A549 (cell line): ENCODE data around the gene CDAN1. TPM values are rescaled to one million over a fixed set of nuclear protein-coding genes. Genes with fewer than 3 reads are reported as not detected.

Experiments
- ATAC-seq, 2 experiments: fragments of 200-7000 bp in 1 of 2; fragments of >200 bp in 1 of 2; cut with Nextera tagmentation in 1 of 2; cut with Tn5 transposase in 1 of 2; 3 replicates each; pipeline versions ENCODE4 v1.8.0 to v1.9.1; 2018 to 2020; ENCODE audit warnings: mild to moderate bottlenecking in 1 of 2, moderate library complexity in 1 of 2
- CTCF ChIA-PET: fragments of 300-600 bp; sonication (Branson Sonifier 250); formaldehyde crosslinking; extraction: SDS; loops from one replicate; lab custom pipeline; 2021; ENCODE audit warnings: antibody characterized with exemption, inconsistent platforms; lab: Yijun Ruan, JAX
- POLR2A ChIA-PET: fragments of 350-600 bp; formaldehyde crosslinking; extraction: SDS; loops from one replicate; lab custom pipeline; 2021; ENCODE audit warnings: antibody characterized with exemption, inconsistent platforms; lab: Yijun Ruan, JAX
- DNase-seq, 2 experiments: peaks; one replicate each; pipeline versions ENCODE4 v3.0.0 to v3.0.0-alpha.2; 2011 to 2016; ENCODE audit warnings: low read depth in 1 of 2, low spot score in 1 of 2
- FAIRE-seq: peaks from 2 replicates; lab custom pipeline; 2011; peaks lifted over from hg19 to GRCh38; lab: Jason Lieb, UNC
- H3K27ac ChIP-seq, 2 experiments: fragments of >200 bp; sonication (Bioruptor Twin); formaldehyde crosslinking; 3 replicates each; pipeline ENCODE4 v1.5.1; 2016 to 2017
- H3K4me1 ChIP-seq: fragments of >200 bp; sonication (Bioruptor Twin); formaldehyde crosslinking; 3 replicates; pipeline ENCODE4 v1.6.1; 2016
- H3K4me2 ChIP-seq: fragments of >200 bp; sonication (Bioruptor Twin); formaldehyde crosslinking; 3 replicates; pipeline ENCODE4 v1.6.1; 2016
- H3K4me3 ChIP-seq: fragments of >200 bp; sonication (Bioruptor Twin); formaldehyde crosslinking; 3 replicates; pipeline ENCODE4 v1.5.1; 2016
- H3K9me3 ChIP-seq: fragments of >200 bp; sonication (Bioruptor Twin); formaldehyde crosslinking; 3 replicates; pipeline ENCODE4 v1.6.1; 2016
- CBX2 ChIP-seq: fragments of 200-600 bp; sonication (generic); IDR thresholded peaks from 2 replicates; pipeline ENCODE4 v1.6.1; 2016; ENCODE audit warnings: low read depth, mild to moderate bottlenecking, borderline replicate concordance
- E2F6 ChIP-seq: IDR thresholded peaks from 2 replicates; pipeline ENCODE4 v1.6.1; 2012; ENCODE audit warnings: low read depth, borderline replicate concordance
- EHMT2 ChIP-seq: fragments of 200-600 bp; sonication (generic); IDR thresholded peaks from 2 replicates; pipeline ENCODE4 v1.6.1; 2016; ENCODE audit warnings: antibody characterized with exemption, low read depth, mild to moderate bottlenecking, moderate library complexity
- FOSB ChIP-seq: fragments of 250-450 bp; sonication (Bioruptor Pico); IDR thresholded peaks from 2 replicates; pipeline ENCODE4 v1.5.0; 2020; ENCODE audit warnings: mild to moderate bottlenecking, moderate library complexity
- FOSL2 ChIP-seq, 2 experiments: fragments of 450-650 bp in 1 of 2; fragments of >200 bp in 1 of 2; sonication (Bioruptor Twin) in 1 of 2; formaldehyde crosslinking; IDR thresholded peaks; 2 replicates each; pipeline versions ENCODE4 v1.5.0 to v1.6.1; 2016 to 2020; ENCODE audit warnings: mild to moderate bottlenecking in 1 of 2, moderate library complexity in 1 of 2
- GATA3 ChIP-seq: IDR thresholded peaks from 2 replicates; pipeline ENCODE4 v1.6.1; 2012; ENCODE audit warnings: borderline replicate concordance
- HDAC2 ChIP-seq: fragments of 200-600 bp; sonication (generic); IDR thresholded peaks from 2 replicates; pipeline ENCODE4 v1.6.1; 2016
- KDM5A ChIP-seq: fragments of 200-600 bp; sonication (generic); IDR thresholded peaks from 2 replicates; pipeline ENCODE4 v1.6.1; 2016; ENCODE audit warnings: antibody characterized with exemption, mild to moderate bottlenecking
- MAZ ChIP-seq: fragments of 150-350 bp; IDR thresholded peaks from 2 replicates; pipeline ENCODE4 v1.6.1; 2014; ENCODE audit warnings: antibody characterized with exemption, low read depth, low read length, borderline replicate concordance
- PHF8 ChIP-seq: fragments of 200-600 bp; sonication (generic); IDR thresholded peaks from 2 replicates; pipeline ENCODE4 v1.6.1; 2016; ENCODE audit warnings: low read depth, mild to moderate bottlenecking, antibody characterized with exemption, moderate library complexity, borderline replicate concordance
- POLR2AphosphoS2 ChIP-seq: conservative IDR thresholded peaks from 2 replicates; pipeline ENCODE4 v1.6.1; 2012; ENCODE audit warnings: low read length, improper control_type of control experiment, inconsistent platforms
- TP53 ChIP-seq: fragments of 250-450 bp; sonication (Bioruptor Pico); IDR thresholded peaks from 2 replicates; pipeline ENCODE4 v1.5.0; 2021; ENCODE audit warnings: mild to moderate bottlenecking, moderate library complexity
- ZNF302 ChIP-seq: fragments of 250-450 bp; sonication (Bioruptor Pico); IDR thresholded peaks from 2 replicates; pipeline ENCODE4 v1.9.0; 2021; ENCODE audit warnings: inconsistent platforms, mild to moderate bottlenecking, moderate library complexity
- ZSCAN20 ChIP-seq: fragments of 250-450 bp; sonication (Bioruptor Pico); IDR thresholded peaks from 2 replicates; pipeline ENCODE4 v1.8.0; 2022; ENCODE audit warnings: mild to moderate bottlenecking, moderate library complexity
- WGBS: methylation state at CpG from one replicate; pipeline ENCODE4 v1.1.6; 2017; ENCODE audit errors: missing lambda C conversion rate; 5-methylcytosine and 5-hydroxymethylcytosine counted together
- polyA plus RNA-seq, 4 experiments: library from polyadenylated mRNA; depleted of rRNA in 3 of 4; stranded (reverse); fragments of >200 nt; fragmentation: RNase III in 1 of 4; extraction: RNeasy Plus Mini Kit Qiagen cat#74134 plus additional on column Dnase treatment in 1 of 4; gene quantifications; 2 replicates in 3 of 4; 3 replicates in 1 of 4; pipeline ENCODE4 v1.2.3, GENCODE V29; 2011 to 2017
- TF ChIP-seq, protein P1 (sequence below): fragments of >200 bp; sonication (Bioruptor Twin); formaldehyde crosslinking; IDR thresholded peaks from 3 replicates; pipeline ENCODE4 v1.6.1; 2016
- TF ChIP-seq, protein P2 (sequence below): fragments of 250-450 bp; sonication (Bioruptor Pico); IDR thresholded peaks from 2 replicates; pipeline ENCODE4 v1.5.0; 2020; ENCODE audit warnings: low read depth, mild to moderate bottlenecking, moderate library complexity
- TF ChIP-seq, protein P3 (sequence below): fragments of 150-350 bp; IDR thresholded peaks from 2 replicates; pipeline ENCODE4 v1.6.1; 2014; ENCODE audit warnings: low read depth, mild to moderate bottlenecking, low read length
- TF ChIP-seq, protein P4 (sequence below): fragments of 200-600 bp; sonication (generic); IDR thresholded peaks from 2 replicates; pipeline ENCODE4 v1.6.1; 2016; ENCODE audit warnings: antibody characterized with exemption, mild to moderate bottlenecking, moderate library complexity

The CDAN1 gene
- polyA plus RNA-seq, 2 of the 4 experiments (the other 2 are of a cell fraction) = 2.9 to 6.9 TPM

GRCh38 chr15:42726114-42726513, 10.8 kb downstream of the CDAN1 start:
- H3K4me3 ChIP-seq = no peak overlapping the region
- no peaks in the 10 kb centered on the region for H3K4me1 ChIP-seq
- H3K9me3 ChIP-seq = no peaks in the 10 kb centered on the region
- DNase-seq (no peak), ATAC-seq (no peak), FAIRE-seq (no peak)
- CTCF ChIA-PET = no interaction called here
- WGBS = 87% methylated on average over 8 of the region's 11 CpGs
- no peak for TF ChIP-seq CBX2
- POLR2A ChIA-PET = no interaction called here
- no peak overlapping the region for H3K4me2 ChIP-seq
- H3K27ac ChIP-seq = no peak overlapping the region

GRCh38 chr15:42725331-42725903, 11.5 kb downstream of the CDAN1 start:
- no peak overlapping the region for H3K27ac ChIP-seq
- FAIRE-seq = no peak
- CTCF ChIA-PET = no interaction called here
- no peak for DNase-seq
- WGBS = 92% methylated on average over 10 of the region's 12 CpGs
- no peaks in the 10 kb centered on the region for H3K4me1 ChIP-seq
- ATAC-seq = no peak
- H3K9me3 ChIP-seq = no peaks in the 10 kb centered on the region
- no peak overlapping the region for H3K4me3 ChIP-seq
- H3K4me2 ChIP-seq = no peak overlapping the region
- POLR2A ChIA-PET = interaction anchor here (0.6 kb wide), 1 partner anchor 19 kb away, joined by 3 read pairs; no protein-coding TSS in a partner anchor
- TF ChIP-seq TP53 (CRISPR knock-in tag) (no peak), ZNF302 (CRISPR knock-in tag) (no peak)
- TF ChIP-seq, protein P1, sequence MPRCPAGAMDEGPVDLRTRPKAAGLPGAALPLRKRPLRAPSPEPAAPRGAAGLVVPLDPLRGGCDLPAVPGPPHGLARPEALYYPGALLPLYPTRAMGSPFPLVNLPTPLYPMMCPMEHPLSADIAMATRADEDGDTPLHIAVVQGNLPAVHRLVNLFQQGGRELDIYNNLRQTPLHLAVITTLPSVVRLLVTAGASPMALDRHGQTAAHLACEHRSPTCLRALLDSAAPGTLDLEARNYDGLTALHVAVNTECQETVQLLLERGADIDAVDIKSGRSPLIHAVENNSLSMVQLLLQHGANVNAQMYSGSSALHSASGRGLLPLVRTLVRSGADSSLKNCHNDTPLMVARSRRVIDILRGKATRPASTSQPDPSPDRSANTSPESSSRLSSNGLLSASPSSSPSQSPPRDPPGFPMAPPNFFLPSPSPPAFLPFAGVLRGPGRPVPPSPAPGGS = no peak
- TF ChIP-seq, all 56 proteins: peak for 0

DNA sequence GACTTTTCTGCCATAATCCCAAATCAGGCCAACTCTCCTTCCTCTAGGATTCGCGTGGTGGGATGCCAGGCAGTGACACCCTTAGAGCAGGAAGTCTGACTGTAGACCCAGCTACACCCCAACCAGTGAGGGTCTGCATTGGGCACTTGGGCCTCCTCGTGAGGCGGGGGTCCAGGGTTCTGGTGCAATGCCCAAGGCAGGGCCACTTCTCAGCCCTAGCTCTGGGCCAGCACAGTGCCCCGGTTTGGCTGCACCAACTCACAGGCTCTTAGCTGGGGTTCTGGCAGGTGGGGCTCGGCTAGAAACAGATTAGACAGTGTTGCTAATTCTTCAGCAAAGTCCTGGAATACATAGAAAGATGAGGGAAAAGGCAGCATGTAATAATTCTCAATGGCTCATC, 12.7 kb downstream of the CDAN1 start:
- no peak overlapping the region for H3K27ac ChIP-seq

More for the DNA sequence above, 12.7 kb downstream of the CDAN1 start:
- Histone ChIP-seq H3K4me2 (no peak overlapping the region), H3K4me1 (no peaks in the 10 kb centered on the region), H3K4me3 (no peak overlapping the region), H3K9me3 (no peaks in the 10 kb centered on the region)
- FAIRE-seq (no peak), ATAC-seq (no peak), DNase-seq (no peak)
- TF ChIP-seq, protein P2, sequence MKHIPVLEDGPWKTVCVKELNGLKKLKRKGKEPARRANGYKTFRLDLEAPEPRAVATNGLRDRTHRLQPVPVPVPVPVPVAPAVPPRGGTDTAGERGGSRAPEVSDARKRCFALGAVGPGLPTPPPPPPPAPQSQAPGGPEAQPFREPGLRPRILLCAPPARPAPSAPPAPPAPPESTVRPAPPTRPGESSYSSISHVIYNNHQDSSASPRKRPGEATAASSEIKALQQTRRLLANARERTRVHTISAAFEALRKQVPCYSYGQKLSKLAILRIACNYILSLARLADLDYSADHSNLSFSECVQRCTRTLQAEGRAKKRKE (CRISPR knock-in tag) = no peak
- TF ChIP-seq KDM5A = no peak
- TF ChIP-seq, protein P3, sequence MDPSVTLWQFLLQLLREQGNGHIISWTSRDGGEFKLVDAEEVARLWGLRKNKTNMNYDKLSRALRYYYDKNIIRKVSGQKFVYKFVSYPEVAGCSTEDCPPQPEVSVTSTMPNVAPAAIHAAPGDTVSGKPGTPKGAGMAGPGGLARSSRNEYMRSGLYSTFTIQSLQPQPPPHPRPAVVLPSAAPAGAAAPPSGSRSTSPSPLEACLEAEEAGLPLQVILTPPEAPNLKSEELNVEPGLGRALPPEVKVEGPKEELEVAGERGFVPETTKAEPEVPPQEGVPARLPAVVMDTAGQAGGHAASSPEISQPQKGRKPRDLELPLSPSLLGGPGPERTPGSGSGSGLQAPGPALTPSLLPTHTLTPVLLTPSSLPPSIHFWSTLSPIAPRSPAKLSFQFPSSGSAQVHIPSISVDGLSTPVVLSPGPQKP = no peak
- no peak for TF ChIP-seq PHF8
- no peak for TF ChIP-seq EHMT2
- no peak for TF ChIP-seq ZSCAN20 (CRISPR knock-in tag)
- no peak for TF ChIP-seq GATA3
- TF ChIP-seq FOSL2 (IDR thresholded peaks at IDR 0.05) = no peak
- no peak for TF ChIP-seq FOSL2 (CRISPR knock-in tag; IDR thresholded peaks at IDR 0.05)
- TF ChIP-seq HDAC2 = no peak
- no peak for TF ChIP-seq FOSB (CRISPR knock-in tag)
- TF ChIP-seq E2F6 = no peak
- TF ChIP-seq POLR2AphosphoS2 = no peak
- no peak for TF ChIP-seq MAZ
- TF ChIP-seq, protein P4, sequence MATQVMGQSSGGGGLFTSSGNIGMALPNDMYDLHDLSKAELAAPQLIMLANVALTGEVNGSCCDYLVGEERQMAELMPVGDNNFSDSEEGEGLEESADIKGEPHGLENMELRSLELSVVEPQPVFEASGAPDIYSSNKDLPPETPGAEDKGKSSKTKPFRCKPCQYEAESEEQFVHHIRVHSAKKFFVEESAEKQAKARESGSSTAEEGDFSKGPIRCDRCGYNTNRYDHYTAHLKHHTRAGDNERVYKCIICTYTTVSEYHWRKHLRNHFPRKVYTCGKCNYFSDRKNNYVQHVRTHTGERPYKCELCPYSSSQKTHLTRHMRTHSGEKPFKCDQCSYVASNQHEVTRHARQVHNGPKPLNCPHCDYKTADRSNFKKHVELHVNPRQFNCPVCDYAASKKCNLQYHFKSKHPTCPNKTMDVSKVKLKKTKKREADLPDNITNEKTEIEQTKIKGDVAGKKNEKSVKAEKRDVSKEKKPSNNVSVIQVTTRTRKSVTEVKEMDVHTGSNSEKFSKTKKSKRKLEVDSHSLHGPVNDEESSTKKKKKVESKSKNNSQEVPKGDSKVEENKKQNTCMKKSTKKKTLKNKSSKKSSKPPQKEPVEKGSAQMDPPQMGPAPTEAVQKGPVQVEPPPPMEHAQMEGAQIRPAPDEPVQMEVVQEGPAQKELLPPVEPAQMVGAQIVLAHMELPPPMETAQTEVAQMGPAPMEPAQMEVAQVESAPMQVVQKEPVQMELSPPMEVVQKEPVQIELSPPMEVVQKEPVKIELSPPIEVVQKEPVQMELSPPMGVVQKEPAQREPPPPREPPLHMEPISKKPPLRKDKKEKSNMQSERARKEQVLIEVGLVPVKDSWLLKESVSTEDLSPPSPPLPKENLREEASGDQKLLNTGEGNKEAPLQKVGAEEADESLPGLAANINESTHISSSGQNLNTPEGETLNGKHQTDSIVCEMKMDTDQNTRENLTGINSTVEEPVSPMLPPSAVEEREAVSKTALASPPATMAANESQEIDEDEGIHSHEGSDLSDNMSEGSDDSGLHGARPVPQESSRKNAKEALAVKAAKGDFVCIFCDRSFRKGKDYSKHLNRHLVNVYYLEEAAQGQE = no peak
- ChIA-PET POLR2A (no interaction called here), CTCF (interaction anchor here (2.0 to 3.3 kb wide), 2 partner anchors 9 to 44 kb away, joined by 5 to 10 read pairs; no protein-coding TSS in a partner anchor)
- WGBS = 90% methylated on average over 4 of the region's 6 CpGs
